Measurements from ENCODE around the gene AFAP1.

AFAP1 gene

DNA sequence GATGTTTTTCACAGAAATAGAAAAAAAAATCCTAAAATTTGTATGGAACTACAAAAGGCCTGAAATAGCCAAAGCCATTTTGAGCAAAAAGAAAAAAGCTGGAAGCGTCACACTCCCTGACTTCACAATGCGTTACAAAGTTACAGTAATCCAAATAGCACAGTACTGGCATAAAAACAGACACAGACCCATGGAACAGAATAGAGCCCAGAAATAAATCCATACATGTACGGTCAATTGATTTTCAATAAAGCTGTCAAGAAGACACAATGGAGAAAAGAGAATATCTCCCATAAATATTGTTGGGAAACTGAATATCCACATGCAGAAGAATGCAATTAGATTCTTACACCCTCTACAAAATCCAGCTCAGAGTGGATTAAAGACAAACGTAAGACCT lies 208.2 kb downstream of the AFAP1 start:
- TF ChIP-seq TAF1 (IDR thresholded peaks at IDR 0.05; ENCODE audit: low read depth) (no peak), RAD21 (IDR thresholded peaks at IDR 0.05; ENCODE audit: low read depth) (no peak), CREB1 (IDR thresholded peaks at IDR 0.05; ENCODE audit: low read depth) (no peak), TEAD4 (IDR thresholded peaks at IDR 0.05) (no peak), ZBTB7A (IDR thresholded peaks at IDR 0.05; ENCODE audit: low read depth) (no peak), EP300 (IDR thresholded peaks at IDR 0.05; ENCODE audit: borderline replicate concordance) (no peak), FOXM1 (IDR thresholded peaks at IDR 0.05; ENCODE audit: borderline replicate concordance, low read depth) (no peak), CEBPB (IDR thresholded peaks at IDR 0.05) (no peak), YY1 (IDR thresholded peaks at IDR 0.05; ENCODE audit: low read depth) (no peak)
- TF ChIP-seq, protein P1, sequence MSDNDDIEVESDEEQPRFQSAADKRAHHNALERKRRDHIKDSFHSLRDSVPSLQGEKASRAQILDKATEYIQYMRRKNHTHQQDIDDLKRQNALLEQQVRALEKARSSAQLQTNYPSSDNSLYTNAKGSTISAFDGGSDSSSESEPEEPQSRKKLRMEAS (IDR thresholded peaks at IDR 0.05), result no peak
- TF ChIP-seq, protein P2, sequence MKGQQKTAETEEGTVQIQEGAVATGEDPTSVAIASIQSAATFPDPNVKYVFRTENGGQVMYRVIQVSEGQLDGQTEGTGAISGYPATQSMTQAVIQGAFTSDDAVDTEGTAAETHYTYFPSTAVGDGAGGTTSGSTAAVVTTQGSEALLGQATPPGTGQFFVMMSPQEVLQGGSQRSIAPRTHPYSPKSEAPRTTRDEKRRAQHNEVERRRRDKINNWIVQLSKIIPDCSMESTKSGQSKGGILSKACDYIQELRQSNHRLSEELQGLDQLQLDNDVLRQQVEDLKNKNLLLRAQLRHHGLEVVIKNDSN (IDR thresholded peaks at IDR 0.05), result no peak

DNA sequence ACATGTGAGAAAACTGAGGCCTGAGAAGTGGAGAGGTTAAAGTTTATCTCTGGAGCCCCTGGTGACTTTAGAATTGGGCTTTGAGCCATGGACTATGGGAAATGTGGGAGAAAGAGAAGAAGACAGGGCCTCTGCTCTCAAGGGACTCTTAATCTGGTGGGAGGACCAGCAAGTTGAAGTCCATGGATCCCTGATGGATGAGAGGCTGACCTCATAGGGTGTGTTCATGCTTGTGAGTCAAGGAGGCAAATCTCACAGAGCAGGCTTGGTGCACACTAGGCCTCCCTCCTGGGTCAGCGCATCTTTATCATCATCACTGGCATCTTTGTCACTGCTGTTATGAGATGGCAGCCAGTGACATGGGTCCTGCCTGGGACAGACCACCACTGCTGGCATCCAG lies 211.9 kb downstream of the AFAP1 start:
- TF ChIP-seq ZBTB7A (IDR thresholded peaks at IDR 0.05; ENCODE audit: low read depth) (no peak), EGR1 (IDR thresholded peaks at IDR 0.05) (no peak), TAF1 (IDR thresholded peaks at IDR 0.05; ENCODE audit: low read depth) (no peak), FOXM1 (IDR thresholded peaks at IDR 0.05; ENCODE audit: borderline replicate concordance, low read depth) (no peak), YY1 (IDR thresholded peaks at IDR 0.05; ENCODE audit: low read depth) (no peak), TEAD4 (IDR thresholded peaks at IDR 0.05) (no peak), NFIC (IDR thresholded peaks at IDR 0.05) (no peak), CEBPB (IDR thresholded peaks at IDR 0.05) (no peak), CREB1 (IDR thresholded peaks at IDR 0.05; ENCODE audit: low read depth) (no peak), TCF12 (IDR thresholded peaks at IDR 0.05; ENCODE audit: low read depth) (no peak), RAD21 (IDR thresholded peaks at IDR 0.05; ENCODE audit: low read depth) (no peak), EP300 (IDR thresholded peaks at IDR 0.05; ENCODE audit: borderline replicate concordance) (no peak)
- TF ChIP-seq, protein P3, sequence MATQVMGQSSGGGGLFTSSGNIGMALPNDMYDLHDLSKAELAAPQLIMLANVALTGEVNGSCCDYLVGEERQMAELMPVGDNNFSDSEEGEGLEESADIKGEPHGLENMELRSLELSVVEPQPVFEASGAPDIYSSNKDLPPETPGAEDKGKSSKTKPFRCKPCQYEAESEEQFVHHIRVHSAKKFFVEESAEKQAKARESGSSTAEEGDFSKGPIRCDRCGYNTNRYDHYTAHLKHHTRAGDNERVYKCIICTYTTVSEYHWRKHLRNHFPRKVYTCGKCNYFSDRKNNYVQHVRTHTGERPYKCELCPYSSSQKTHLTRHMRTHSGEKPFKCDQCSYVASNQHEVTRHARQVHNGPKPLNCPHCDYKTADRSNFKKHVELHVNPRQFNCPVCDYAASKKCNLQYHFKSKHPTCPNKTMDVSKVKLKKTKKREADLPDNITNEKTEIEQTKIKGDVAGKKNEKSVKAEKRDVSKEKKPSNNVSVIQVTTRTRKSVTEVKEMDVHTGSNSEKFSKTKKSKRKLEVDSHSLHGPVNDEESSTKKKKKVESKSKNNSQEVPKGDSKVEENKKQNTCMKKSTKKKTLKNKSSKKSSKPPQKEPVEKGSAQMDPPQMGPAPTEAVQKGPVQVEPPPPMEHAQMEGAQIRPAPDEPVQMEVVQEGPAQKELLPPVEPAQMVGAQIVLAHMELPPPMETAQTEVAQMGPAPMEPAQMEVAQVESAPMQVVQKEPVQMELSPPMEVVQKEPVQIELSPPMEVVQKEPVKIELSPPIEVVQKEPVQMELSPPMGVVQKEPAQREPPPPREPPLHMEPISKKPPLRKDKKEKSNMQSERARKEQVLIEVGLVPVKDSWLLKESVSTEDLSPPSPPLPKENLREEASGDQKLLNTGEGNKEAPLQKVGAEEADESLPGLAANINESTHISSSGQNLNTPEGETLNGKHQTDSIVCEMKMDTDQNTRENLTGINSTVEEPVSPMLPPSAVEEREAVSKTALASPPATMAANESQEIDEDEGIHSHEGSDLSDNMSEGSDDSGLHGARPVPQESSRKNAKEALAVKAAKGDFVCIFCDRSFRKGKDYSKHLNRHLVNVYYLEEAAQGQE (IDR thresholded peaks at IDR 0.05; ENCODE audit: low read depth), result no peak
- TF ChIP-seq, protein P2 (IDR thresholded peaks at IDR 0.05), result no peak
- TF ChIP-seq, protein P1 (IDR thresholded peaks at IDR 0.05), result no peak

DNA sequence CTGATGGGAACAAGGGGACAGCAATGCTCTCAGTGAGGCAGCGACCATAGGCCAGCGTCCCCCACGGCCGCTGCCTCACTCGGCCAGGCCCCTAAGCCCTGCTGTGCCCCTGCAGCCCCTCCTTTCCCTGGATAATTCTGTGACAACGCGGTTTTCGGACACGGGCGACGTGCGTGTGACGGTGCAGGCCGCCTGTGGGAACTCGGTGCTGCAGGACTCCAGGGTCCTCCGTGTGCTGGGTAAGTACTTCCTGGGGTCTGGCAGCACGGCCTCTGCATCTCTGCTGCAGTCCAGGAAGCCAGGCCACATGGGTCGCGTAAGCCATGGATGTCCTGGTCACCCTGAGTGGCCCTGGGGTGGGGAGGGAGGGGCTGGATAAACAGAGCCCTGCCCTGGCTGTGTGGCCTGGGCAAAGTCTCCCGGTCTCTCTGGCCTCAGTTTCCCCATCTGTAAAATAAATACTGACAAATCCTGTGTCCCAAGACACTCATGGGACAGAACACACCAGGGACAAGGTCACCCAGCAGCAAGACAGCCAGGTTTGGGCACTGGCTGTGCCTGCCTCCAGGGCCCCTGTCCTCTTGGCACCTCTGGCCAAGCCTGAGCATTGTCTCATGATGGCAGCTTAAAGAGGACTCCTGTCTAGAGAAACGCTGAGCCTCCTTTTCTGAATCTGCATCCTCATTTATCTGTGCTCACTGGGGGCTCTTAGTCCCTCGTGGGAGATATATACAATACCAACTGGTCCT lies 212.8 kb downstream of the AFAP1 start:
- TF ChIP-seq YY1 (IDR thresholded peaks at IDR 0.05; ENCODE audit: low read depth) (no peak), TCF12 (IDR thresholded peaks at IDR 0.05; ENCODE audit: low read depth) (no peak), TEAD4 (IDR thresholded peaks at IDR 0.05) (no peak), RAD21 (IDR thresholded peaks at IDR 0.05; ENCODE audit: low read depth) (no peak), CREB1 (IDR thresholded peaks at IDR 0.05; ENCODE audit: low read depth) (no peak)
- TF ChIP-seq, protein P2 (IDR thresholded peaks at IDR 0.05), result no peak
- TF ChIP-seq, protein P1 (IDR thresholded peaks at IDR 0.05), result no peak

DNA sequence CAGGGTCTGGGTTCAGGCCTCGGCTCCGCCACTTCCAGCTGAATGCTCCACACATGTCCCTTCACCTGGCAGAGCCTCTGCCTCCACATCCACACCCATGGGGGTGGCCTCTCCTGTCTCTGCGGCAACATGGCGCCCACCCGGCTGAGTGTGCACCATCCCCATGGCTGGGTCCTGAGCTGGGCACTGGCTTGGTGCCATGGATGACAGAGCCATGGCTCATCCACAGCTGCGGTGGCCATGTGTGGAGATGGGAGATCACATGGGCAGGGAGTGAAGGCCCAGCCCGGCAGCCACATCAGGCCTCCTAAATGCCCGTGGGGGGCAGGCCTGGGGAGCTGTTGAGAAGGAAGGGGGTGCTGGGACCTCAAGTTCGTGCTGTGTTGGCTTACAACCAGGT lies 213.7 kb downstream of the AFAP1 start:
- TF ChIP-seq, protein P3 (IDR thresholded peaks at IDR 0.05; ENCODE audit: low read depth), result no peak
- TF ChIP-seq ZBTB7A (IDR thresholded peaks at IDR 0.05; ENCODE audit: low read depth) (no peak), TAF1 (IDR thresholded peaks at IDR 0.05; ENCODE audit: low read depth) (no peak), FOXM1 (IDR thresholded peaks at IDR 0.05; ENCODE audit: borderline replicate concordance, low read depth) (no peak), CEBPB (IDR thresholded peaks at IDR 0.05) (no peak), RAD21 (IDR thresholded peaks at IDR 0.05; ENCODE audit: low read depth) (no peak), EGR1 (IDR thresholded peaks at IDR 0.05) (no peak), CREB1 (IDR thresholded peaks at IDR 0.05; ENCODE audit: low read depth) (no peak), NFIC (IDR thresholded peaks at IDR 0.05) (no peak), YY1 (IDR thresholded peaks at IDR 0.05; ENCODE audit: low read depth) (no peak)
- TF ChIP-seq, protein P1 (IDR thresholded peaks at IDR 0.05), result no peak
- TF ChIP-seq, protein P2 (IDR thresholded peaks at IDR 0.05), result no peak
